Ascending aorta (tissue), 2 donors: ENCODE results near the gene TMEM134. TPM values are rescaled to one million over a fixed set of nuclear protein-coding genes. Genes with fewer than 3 reads are reported as not detected.
A peak's percentile ranks its signal among the peaks of the same experiment; 100 is the strongest.

Source experiments
- DNase-seq, 2 donors: peaks; one replicate each; pipeline ENCODE4 v3.0.0-alpha.2; 2019; ENCODE audit warnings: low spot score in 2 of 2
- H3K27ac ChIP-seq, 2 donors: fragments of 200-600 bp; sonication (generic); one replicate each; pipeline ENCODE4 v1.5.1; 2016 to 2017; ENCODE audit warnings: mild to moderate bottlenecking in 1 of 2
- H3K27me3 ChIP-seq: fragments of 200-600 bp; sonication (generic); one replicate; pipeline ENCODE4 v1.5.1; 2017
- H3K36me3 ChIP-seq, 2 donors: fragments of 200-600 bp; sonication (generic); one replicate each; pipeline ENCODE4 v1.5.1; 2016
- H3K4me1 ChIP-seq, 2 donors: fragments of 200-600 bp; sonication (generic); one replicate each; pipeline ENCODE4 v1.5.1; 2016 to 2017; ENCODE audit warnings: mild to moderate bottlenecking in 1 of 2
- H3K4me3 ChIP-seq, 2 donors: fragments of 200-600 bp; sonication (generic); one replicate each; pipeline ENCODE4 v1.5.1; 2016 to 2017; ENCODE audit warnings: mild to moderate bottlenecking in 1 of 2
- H3K9me3 ChIP-seq, 2 donors: fragments of 200-600 bp; sonication (generic); one replicate each; pipeline ENCODE4 v1.5.1; 2016
- CTCF ChIP-seq, 3 experiments: fragments of 200-600 bp in 2 of 3; fragments of 450-650 bp in 1 of 3; sonication (generic) in 2 of 3; IDR thresholded peaks; one replicate each; pipeline ENCODE4 v1.5.1; 2016 to 2019; ENCODE audit warnings: antibody characterized with exemption in 3 of 3, mild to moderate bottlenecking in 1 of 3, moderate library complexity in 1 of 3
- intact Hi-C: fragments of 100-400 bp; cut with DNase I; formaldehyde crosslinking; loops from one replicate; pipeline ENCODE4 v1.15.1; 2023
- total RNA-seq: library from RNA; depleted of rRNA; stranded (reverse); fragments of >200 nt; gene quantifications from one replicate; pipeline ENCODE4 v1.1.0, GENCODE V29; 2016

TMEM134 gene
- total RNA-seq, 1 donor from 2014 or later: 189 TPM

- Histone ChIP-seq H3K4me3 (peak overlapping the region; percentile 9 to 27), H3K27ac (peak overlapping the region; percentile 90 to 98), H3K27me3 (no peaks in the 10 kb centered on the region), H3K4me1 (peaks cover 9 to 52% of the 10 kb centered on the region in 2 donors), H3K9me3 (no peaks in the 10 kb centered on the region), H3K36me3 (no peaks in the 10 kb centered on the region)
- intact Hi-C loops: no loop called here
- DNase-seq: no peak
- TF ChIP-seq CTCF (IDR thresholded peaks at IDR 0.05): no peak
Measured at GRCh38 chr11:67418476-67419281, 50.4 kb downstream of the TMEM134 start.

GRCh38 chr11:67417425-67417824 lies 51.6 kb downstream of the TMEM134 start:
- no peak for DNase-seq
- Histone ChIP-seq H3K27ac (peak overlapping the region; percentile 90 to 98), H3K9me3 (no peaks in the 10 kb centered on the region), H3K4me3 (no peak overlapping the region), H3K4me1 (peaks cover 9 to 52% of the 10 kb centered on the region in 2 donors), H3K27me3 (no peaks in the 10 kb centered on the region), H3K36me3 (no peaks in the 10 kb centered on the region)
- no peak for TF ChIP-seq CTCF (IDR thresholded peaks at IDR 0.05)
- intact Hi-C loops: no loop called here

GRCh38 chr11:67416416-67417335 lies 52.4 kb downstream of the TMEM134 start:
- Histone ChIP-seq H3K4me1 (peaks cover 9 to 52% of the 10 kb centered on the region in 2 donors), H3K27me3 (no peaks in the 10 kb centered on the region), H3K4me3 (peak overlapping the region in 1 of 2 donors; percentile 67), H3K9me3 (no peaks in the 10 kb centered on the region), H3K36me3 (no peaks in the 10 kb centered on the region), H3K27ac (peak overlapping the region; percentile 90 to 98)
- peak in 1 of 2 donors; percentile 81 for DNase-seq
- intact Hi-C loops: no loop called here
- TF ChIP-seq CTCF (IDR thresholded peaks at IDR 0.05): no peak

GRCh38 chr11:67415501-67416304 lies 53.3 kb downstream of the TMEM134 start, which contains the start of gene CARNS1:
Gene CARNS1 (plus strand): TSS chr11:67415678. CDS start chr11:67416200, 522 bp downstream.
- H3K27ac ChIP-seq: peak within 1 kb of the TSS; percentile 90 to 98
- H3K4me1 ChIP-seq: peaks cover 9 to 49% of the 10 kb centered on the region in 2 donors
- intact Hi-C loops: no loop called here
- TF ChIP-seq CTCF (IDR thresholded peaks at IDR 0.05): no peak
- H3K9me3 ChIP-seq: no peaks in the 10 kb centered on the region
- H3K4me3 ChIP-seq: peak within 1 kb of the TSS; percentile 51 to 67
- H3K36me3 ChIP-seq: no peaks in the 10 kb centered on the region
- DNase-seq: no peak
- H3K27me3 ChIP-seq: no peaks in the 10 kb centered on the region

GRCh38 chr11:67413266-67413849 lies 55.7 kb downstream of the TMEM134 start:
- no peak for DNase-seq
- intact Hi-C loops: no loop called here
- Histone ChIP-seq H3K27ac (no peak overlapping the region), H3K9me3 (no peaks in the 10 kb centered on the region), H3K27me3 (no peaks in the 10 kb centered on the region), H3K4me1 (peaks cover 0 to 28% of the 10 kb centered on the region in 2 donors), H3K4me3 (no peak overlapping the region), H3K36me3 (no peaks in the 10 kb centered on the region)
- TF ChIP-seq CTCF (IDR thresholded peaks at IDR 0.05): no peak
